CD1c-positive myeloid dendritic cell (primary cell): ENCODE data around the gene SIK1.

ENCODE experiments used
- DNase-seq: peaks from one replicate; pipeline ENCODE4 v3.0.0-alpha.2; 2016; ENCODE audit errors: extremely low spot score

Gene SIK1

GRCh38 chr21:43367296-43367695, 59.6 kb downstream of the SIK1 start:
- no peak for DNase-seq

GRCh38 chr21:43366656-43367055, 60.3 kb downstream of the SIK1 start:
- DNase-seq = no peak

GRCh38 chr21:43365611-43366426, 61.1 kb downstream of the SIK1 start:
- no peak for DNase-seq

- no peak for DNase-seq
These were observed 62.0 kb downstream of the SIK1 start for GRCh38 chr21:43364851-43365424.
